ENCODE results near the gene ATP5F1B. TPM values are rescaled to one million over a fixed set of nuclear protein-coding genes. Genes with fewer than 3 reads are reported as not detected.
"Not testable (repeated sequence)": the region's sequence is repeated elsewhere in the genome, so short reads cannot be mapped to it uniquely, and the experiment has no call there.

The ATP5F1B gene
- total and polyA plus RNA-seq, 11 donors: 1,436 to 3,502 (median 2,716) TPM

DNA sequence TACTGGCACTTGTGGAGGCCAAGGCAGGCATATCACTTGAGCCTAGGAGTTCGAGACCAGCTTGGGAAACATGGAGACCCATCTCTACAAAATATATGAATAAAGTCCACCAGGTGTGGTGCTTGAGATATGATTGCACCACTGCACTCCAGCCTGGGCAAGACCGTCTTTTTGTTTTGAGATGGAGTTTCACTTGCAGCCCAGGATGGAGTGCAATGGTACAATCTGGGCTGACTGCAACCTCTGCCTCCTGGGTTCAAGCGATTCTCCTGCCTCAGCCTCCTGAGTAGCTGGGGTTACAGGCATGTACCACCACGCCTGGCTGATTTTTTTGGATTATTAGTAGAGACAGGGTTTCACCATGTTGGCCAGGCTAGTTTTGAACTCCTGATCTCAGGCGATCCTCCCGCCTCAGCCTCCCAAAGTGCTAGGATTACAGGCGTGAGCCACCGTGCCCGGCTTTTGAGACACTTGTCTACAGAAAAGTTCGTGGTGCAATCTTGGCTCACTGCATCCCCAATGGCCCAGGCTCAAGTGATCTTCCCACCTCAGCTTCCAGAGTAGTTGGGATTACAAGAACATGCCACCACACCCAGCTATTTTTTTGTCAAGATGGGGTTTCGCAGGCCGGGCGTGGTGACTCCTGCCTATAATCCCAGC is 16.3 kb upstream of the ATP5F1B start:
- H3K9me3 ChIP-seq: no peaks in the 10 kb centered on the region

GRCh38 chr12:56661560-56661959 is 15.8 kb upstream of the ATP5F1B start:
- WGBS, 4 donors: 92 to 95% (median 94%) methylated on average over 7 of the region's 7 CpGs
- intact Hi-C loops (cut with DNase I): no loop called here
- TF ChIP-seq CTCF (IDR thresholded peaks at IDR 0.05) (no peak), POLR2A (IDR thresholded peaks at IDR 0.05) (no peak)
- no peaks in the 10 kb centered on the region for H3K9me3 ChIP-seq
- no peak for DNase-seq
- H3K4me1 ChIP-seq: no peaks in the 10 kb centered on the region
- no peak overlapping the region for H3K4me3 ChIP-seq
- no peak for ATAC-seq
- no peaks in the 10 kb centered on the region for H3K27me3 ChIP-seq
- no peak overlapping the region for H3K27ac ChIP-seq
- H3K36me3 ChIP-seq: peaks cover 0 to 54% (median 44%) of the 10 kb centered on the region in 9 donors

More for the DNA sequence above, 16.3 kb upstream of the ATP5F1B start:
- Histone ChIP-seq H3K4me1 (no peaks in the 10 kb centered on the region), H3K4me3 (no peak overlapping the region), H3K27me3 (no peaks in the 10 kb centered on the region), H3K36me3 (peaks cover 0 to 59% (median 50%) of the 10 kb centered on the region in 9 donors), H3K27ac (no peak overlapping the region)
- TF ChIP-seq POLR2A (IDR thresholded peaks at IDR 0.05): no peak
- peak in 1 of 4 donors; percentile 8 for ATAC-seq
- intact Hi-C loops (cut with DNase I): no loop called here
- DNase-seq: no peak
- 89 to 94% (median 93%) methylated on average over 13 of the region's 13 CpGs for WGBS, 4 donors

GRCh38 chr12:56658921-56659320 is 13.1 kb upstream of the ATP5F1B start:
- H3K27me3 ChIP-seq: no peaks in the 10 kb centered on the region
- WGBS, 4 donors: 87 to 94% (median 90%) methylated on average over 1 of the region's 1 CpG
- intact Hi-C loops (cut with DNase I): no loop called here

GRCh38 chr12:56657416-56658379 is 11.9 kb upstream of the ATP5F1B start:
- Histone ChIP-seq H3K4me3 (no peak overlapping the region), H3K4me1 (no peaks in the 10 kb centered on the region), H3K27ac (no peak overlapping the region), H3K27me3 (no peaks in the 10 kb centered on the region), H3K9me3 (peaks cover 0 to 19% (median 6%) of the 10 kb centered on the region in 12 donors), H3K36me3 (peaks cover 0 to 15% (median 5%) of the 10 kb centered on the region in 9 donors)
- 89 to 97% (median 94%) methylated on average over 7 of the region's 7 CpGs for WGBS, 4 donors
- intact Hi-C loops (cut with DNase I): no loop called here
- TF ChIP-seq POLR2A (IDR thresholded peaks at IDR 0.05) (no peak), CTCF (IDR thresholded peaks at IDR 0.05) (no peak)
- DNase-seq (no peak), ATAC-seq (no peak)

More at GRCh38 chr12:56658921-56659320, 13.1 kb upstream of the ATP5F1B start:
- peaks cover 0 to 11% (median 2%) of the 10 kb centered on the region in 12 donors for H3K9me3 ChIP-seq
- no peak overlapping the region for H3K4me3 ChIP-seq
- DNase-seq: no peak
- no peak for TF ChIP-seq CTCF (IDR thresholded peaks at IDR 0.05)
- no peak for ATAC-seq
- no peak overlapping the region for H3K27ac ChIP-seq
- H3K36me3 ChIP-seq: peaks cover 0 to 27% (median 18%) of the 10 kb centered on the region in 9 donors
- H3K4me1 ChIP-seq: no peaks in the 10 kb centered on the region

- H3K4me1 ChIP-seq; H3K27ac ChIP-seq; DNase-seq; H3K36me3 ChIP-seq; intact Hi-C loops (cut with DNase I); ATAC-seq; H3K4me3 ChIP-seq; H3K27me3 ChIP-seq: not testable (repeated sequence)
- H3K9me3 ChIP-seq: peaks cover 0 to 19% (median 6%) of the 10 kb centered on the region in 12 donors
- 78 to 89% (median 83%) methylated on average over 5 of the region's 5 CpGs for WGBS, 4 donors
Observed at GRCh38 chr12:56653781-56654180, 8.0 kb upstream of the ATP5F1B start.

GRCh38 chr12:56648023-56648422 is 2.2 kb upstream of the ATP5F1B start:
- H3K4me3 ChIP-seq, DNase-seq, ATAC-seq, H3K27ac ChIP-seq, H3K9me3 ChIP-seq, H3K27me3 ChIP-seq: not testable (repeated sequence)
- intact Hi-C loops (cut with DNase I): loop anchor here in 7 of 10 donors (5.0 to 10.0 kb wide), 4 partner anchors 34 to 77 kb away; partner anchors contain the start of genes NACA (in 3 of the 7) and PTGES3 (in 2 of the 7)
- Histone ChIP-seq H3K4me1 (peaks cover 0 to 27% (median 23%) of the 10 kb centered on the region in 12 donors), H3K36me3 (peaks cover 0 to 21% (median 18%) of the 10 kb centered on the region in 9 donors)
- WGBS, 4 donors: 87 to 97% (median 93%) methylated on average over 9 of the region's 9 CpGs

All from heart left ventricle (tissue), 16 donors.